Fibroblast of lung (primary cell): ENCODE results near the gene ME1.

Experiments used
- EZH2 ChIP-seq: IDR thresholded peaks from 2 replicates; pipeline ENCODE4 v1.5.1; 2012; ENCODE audit warnings: low read length, control low read depth, mild to moderate bottlenecking; ENCODE audit errors: missing control alignments
- TF ChIP-seq, protein P1 (sequence below), 2 donors: IDR thresholded peaks in 1 of 2; conservative IDR thresholded peaks in 1 of 2; 1 replicate in 1 of 2; 2 replicates in 1 of 2; pipeline ENCODE4 v1.5.1; 2011 to 2012; ENCODE audit warnings: low read length in 2 of 2, control low read depth in 1 of 2, inconsistent platforms in 1 of 2, low read depth in 1 of 2, mild to moderate bottlenecking in 1 of 2

DNA sequence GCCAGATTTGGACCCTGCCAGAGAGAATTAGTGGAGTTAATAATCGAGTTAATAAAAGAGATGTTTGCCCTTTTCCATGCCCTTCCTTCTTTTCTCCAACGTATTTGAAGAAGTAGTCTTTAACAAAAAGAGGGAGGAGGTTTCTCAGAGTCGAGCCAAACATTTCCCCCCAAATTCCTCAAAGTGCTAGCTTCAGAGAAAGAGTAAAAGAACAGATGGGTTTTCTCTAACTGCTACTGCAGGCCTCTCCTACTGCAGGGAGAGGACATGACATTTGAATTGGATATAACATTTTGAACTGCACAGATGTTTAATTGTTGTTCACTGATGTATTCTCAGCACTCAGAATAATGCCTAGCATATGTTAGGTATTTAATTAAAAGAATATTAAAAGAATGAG, 212.2 kb downstream of the ME1 start:
- TF ChIP-seq, protein P1, sequence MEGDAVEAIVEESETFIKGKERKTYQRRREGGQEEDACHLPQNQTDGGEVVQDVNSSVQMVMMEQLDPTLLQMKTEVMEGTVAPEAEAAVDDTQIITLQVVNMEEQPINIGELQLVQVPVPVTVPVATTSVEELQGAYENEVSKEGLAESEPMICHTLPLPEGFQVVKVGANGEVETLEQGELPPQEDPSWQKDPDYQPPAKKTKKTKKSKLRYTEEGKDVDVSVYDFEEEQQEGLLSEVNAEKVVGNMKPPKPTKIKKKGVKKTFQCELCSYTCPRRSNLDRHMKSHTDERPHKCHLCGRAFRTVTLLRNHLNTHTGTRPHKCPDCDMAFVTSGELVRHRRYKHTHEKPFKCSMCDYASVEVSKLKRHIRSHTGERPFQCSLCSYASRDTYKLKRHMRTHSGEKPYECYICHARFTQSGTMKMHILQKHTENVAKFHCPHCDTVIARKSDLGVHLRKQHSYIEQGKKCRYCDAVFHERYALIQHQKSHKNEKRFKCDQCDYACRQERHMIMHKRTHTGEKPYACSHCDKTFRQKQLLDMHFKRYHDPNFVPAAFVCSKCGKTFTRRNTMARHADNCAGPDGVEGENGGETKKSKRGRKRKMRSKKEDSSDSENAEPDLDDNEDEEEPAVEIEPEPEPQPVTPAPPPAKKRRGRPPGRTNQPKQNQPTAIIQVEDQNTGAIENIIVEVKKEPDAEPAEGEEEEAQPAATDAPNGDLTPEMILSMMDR (conservative IDR thresholded peaks at IDR 0.05 in 1 of 2, IDR thresholded peaks at IDR 0.05 in 1 of 2; ENCODE audit: low read depth in 1 of 2, low read length in 2 of 2) = no peak
- no peak for TF ChIP-seq EZH2
